GM23338 (cell line): ENCODE results near the gene MGAT3. TPM values are rescaled to one million over a fixed set of nuclear protein-coding genes. Genes with fewer than 3 reads are reported as not detected.

Experiments used
- ATAC-seq: fragments of 200-7000 bp; cut with Tn5 transposase; 3 replicates; pipeline ENCODE4 v1.9.1; 2020
- DNase-seq: peaks from one replicate; pipeline ENCODE4 v3.0.0-alpha.2; 2015; ENCODE audit warnings: low spot score
- H2AFZ ChIP-seq: fragments of 200-600 bp; sonication (generic); 2 replicates; pipeline ENCODE4 v1.8.0; 2016; ENCODE audit warnings: antibody characterized with exemption, mild to moderate bottlenecking, moderate library complexity
- H3F3A ChIP-seq: fragments of 200-600 bp; sonication (generic); replicated peaks from 2 replicates; pipeline ENCODE4 v1.8.0; 2017; ENCODE audit warnings: antibody characterized with exemption, mixed run types, low read depth
- H3K27ac ChIP-seq: fragments of 200-600 bp; sonication (generic); 2 replicates; pipeline ENCODE4 v1.6.1; 2016; ENCODE audit warnings: low read depth
- H3K27me3 ChIP-seq: fragments of 200-600 bp; sonication (generic); 2 replicates; pipeline ENCODE4 v1.8.0; 2016; ENCODE audit warnings: mild to moderate bottlenecking, mixed run types, moderate library complexity; ENCODE audit not compliant: insufficient read depth
- H3K36me3 ChIP-seq: fragments of 200-600 bp; sonication (generic); 2 replicates; pipeline ENCODE4 v1.8.0; 2016; ENCODE audit warnings: mild to moderate bottlenecking; ENCODE audit not compliant: insufficient read depth
- H3K4me1 ChIP-seq: fragments of 200-600 bp; sonication (generic); 2 replicates; pipeline ENCODE4 v1.8.0; 2016; ENCODE audit warnings: mild to moderate bottlenecking, moderate library complexity; ENCODE audit not compliant: insufficient read depth
- H3K4me2 ChIP-seq: fragments of 200-600 bp; sonication (generic); 2 replicates; pipeline ENCODE4 v1.7.1; 2017; ENCODE audit warnings: mixed run types
- H3K4me3 ChIP-seq: fragments of 200-600 bp; sonication (generic); 2 replicates; pipeline ENCODE4 v1.6.1; 2016; ENCODE audit warnings: mixed run types
- H3K79me2 ChIP-seq: fragments of 200-600 bp; sonication (generic); replicated peaks from 2 replicates; pipeline ENCODE4 v1.8.0; 2017; ENCODE audit warnings: mild to moderate bottlenecking; ENCODE audit not compliant: insufficient read depth
- H3K9me2 ChIP-seq: fragments of 200-600 bp; sonication (generic); 2 replicates; pipeline ENCODE4 v1.8.0; 2017; ENCODE audit not compliant: insufficient read depth
- H4K20me1 ChIP-seq: fragments of 200-600 bp; sonication (generic); replicated peaks from 2 replicates; pipeline ENCODE4 v1.8.0; 2017; ENCODE audit warnings: mild to moderate bottlenecking; ENCODE audit not compliant: insufficient read depth
- H3K27ac Mint-ChIP-seq: 2 replicates; pipeline ENCODE4 v1.8.0; 2020; ENCODE audit warnings: inconsistent platforms, mild to moderate bottlenecking, moderate library complexity, mixed read lengths
- H3K27me3 Mint-ChIP-seq: 3 replicates; pipeline ENCODE4 v1.8.0; 2022; ENCODE audit warnings: low read depth, mild to moderate bottlenecking, moderate library complexity, mixed read lengths, inconsistent platforms; ENCODE audit not compliant: insufficient read depth, poor library complexity
- H3K36me3 Mint-ChIP-seq: 3 replicates; pipeline ENCODE4 v1.8.0; 2021; ENCODE audit warnings: low read depth, mild to moderate bottlenecking, inconsistent platforms, moderate library complexity, mixed read lengths
- H3K4me1 Mint-ChIP-seq: 3 replicates; pipeline ENCODE4 v1.8.0; 2020; ENCODE audit warnings: mild to moderate bottlenecking, inconsistent platforms, mixed read lengths
- H3K4me3 Mint-ChIP-seq: 3 replicates; pipeline ENCODE4 v1.8.0; 2021; ENCODE audit warnings: moderate library complexity, mild to moderate bottlenecking, inconsistent platforms, mixed read lengths
- H3K9me3 Mint-ChIP-seq: 3 replicates; pipeline ENCODE4 v1.8.0; 2020; ENCODE audit warnings: moderate library complexity, mild to moderate bottlenecking, inconsistent platforms, mixed read lengths
- ETS1 ChIP-seq: IDR thresholded peaks from 2 replicates; pipeline ENCODE4 v1.6.1; 2016; ENCODE audit warnings: antibody characterized with exemption
- EZH2 ChIP-seq: fragments of 200-600 bp; sonication (generic); IDR thresholded peaks from one replicate; pipeline ENCODE4 v1.8.0; 2017; ENCODE audit warnings: antibody characterized with exemption, mild to moderate bottlenecking, low read depth; ENCODE audit not compliant: unreplicated experiment
- EZH2phosphoT487 ChIP-seq: fragments of 200-600 bp; sonication (generic); IDR thresholded peaks from one replicate; pipeline ENCODE4 v1.8.1; 2018; ENCODE audit warnings: antibody characterized with exemption; ENCODE audit not compliant: unreplicated experiment
- POLR2AphosphoS5 ChIP-seq: IDR thresholded peaks from 2 replicates; pipeline ENCODE4 v1.6.1; 2016; ENCODE audit warnings: antibody characterized with exemption, low read depth
- REST ChIP-seq: IDR thresholded peaks from one replicate; pipeline ENCODE4 v1.6.1; 2018; ENCODE audit warnings: antibody characterized with exemption; ENCODE audit not compliant: unreplicated experiment
- ZNF114 ChIP-seq: fragments of 250-450 bp; sonication (Bioruptor Pico); IDR thresholded peaks from 2 replicates; pipeline ENCODE4 v1.5.0; 2020; ENCODE audit warnings: mild to moderate bottlenecking, moderate library complexity
- ZNF331 ChIP-seq: fragments of 250-450 bp; sonication (Bioruptor Pico); IDR thresholded peaks from 2 replicates; pipeline ENCODE4 v1.5.0; 2020; ENCODE audit warnings: low read depth, mild to moderate bottlenecking, moderate library complexity
- polyA plus RNA-seq: library from polyadenylated mRNA; unstranded; fragments of >200 nt; fragmentation: Nextera tagmentation; extraction: Ambion mirVana; gene quantifications from 2 replicates; pipeline ENCODE4 v1.2.1, GENCODE V29; 2016
- total RNA-seq: library from RNA; depleted of rRNA; stranded (reverse); fragments of >200 nt; shearing (Covaris generic); gene quantifications from 2 replicates; pipeline ENCODE4 v1.2.3, GENCODE V29; 2014
- TF ChIP-seq, protein P1 (sequence below), 2 experiments: fragments of 200-600 bp in 1 of 2; sonication (generic) in 1 of 2; conservative IDR thresholded peaks; 2 replicates each; pipeline versions ENCODE4 v1.5.1 to v1.6.1; 2016 to 2017; ENCODE audit warnings: antibody characterized with exemption in 2 of 2, low read depth in 2 of 2, mild to moderate bottlenecking in 2 of 2, moderate library complexity in 1 of 2

The MGAT3 gene
- total and polyA plus RNA-seq, 2 experiments from 2014 or later = 1.7 to 10.2 TPM

DNA sequence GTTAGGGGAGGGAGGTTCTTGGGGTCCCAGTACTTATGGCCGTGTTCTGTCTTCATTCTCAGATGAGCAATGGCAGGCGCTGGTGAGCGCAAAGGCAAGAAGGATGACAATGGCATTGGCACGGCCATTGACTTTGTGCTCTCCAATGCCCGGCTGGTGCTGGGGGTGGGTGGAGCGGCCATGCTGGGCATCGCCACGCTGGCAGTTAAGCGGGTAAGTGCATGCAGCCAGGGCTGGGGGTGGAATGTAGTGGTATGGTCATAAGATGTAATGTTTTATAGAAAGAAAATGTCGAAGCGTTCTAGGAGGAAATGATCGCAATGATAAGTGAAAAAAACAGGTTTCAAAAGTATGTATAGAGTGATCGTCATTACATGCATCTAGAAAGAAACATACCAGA is 54.4 kb downstream of the MGAT3 start (continued):
- TF ChIP-seq REST (no peak), EZH2 (no peak)
- TF ChIP-seq, protein P1, sequence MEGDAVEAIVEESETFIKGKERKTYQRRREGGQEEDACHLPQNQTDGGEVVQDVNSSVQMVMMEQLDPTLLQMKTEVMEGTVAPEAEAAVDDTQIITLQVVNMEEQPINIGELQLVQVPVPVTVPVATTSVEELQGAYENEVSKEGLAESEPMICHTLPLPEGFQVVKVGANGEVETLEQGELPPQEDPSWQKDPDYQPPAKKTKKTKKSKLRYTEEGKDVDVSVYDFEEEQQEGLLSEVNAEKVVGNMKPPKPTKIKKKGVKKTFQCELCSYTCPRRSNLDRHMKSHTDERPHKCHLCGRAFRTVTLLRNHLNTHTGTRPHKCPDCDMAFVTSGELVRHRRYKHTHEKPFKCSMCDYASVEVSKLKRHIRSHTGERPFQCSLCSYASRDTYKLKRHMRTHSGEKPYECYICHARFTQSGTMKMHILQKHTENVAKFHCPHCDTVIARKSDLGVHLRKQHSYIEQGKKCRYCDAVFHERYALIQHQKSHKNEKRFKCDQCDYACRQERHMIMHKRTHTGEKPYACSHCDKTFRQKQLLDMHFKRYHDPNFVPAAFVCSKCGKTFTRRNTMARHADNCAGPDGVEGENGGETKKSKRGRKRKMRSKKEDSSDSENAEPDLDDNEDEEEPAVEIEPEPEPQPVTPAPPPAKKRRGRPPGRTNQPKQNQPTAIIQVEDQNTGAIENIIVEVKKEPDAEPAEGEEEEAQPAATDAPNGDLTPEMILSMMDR (conservative IDR thresholded peaks at IDR 0.05; ENCODE audit: low read depth in 2 of 2) = no peak

DNA sequence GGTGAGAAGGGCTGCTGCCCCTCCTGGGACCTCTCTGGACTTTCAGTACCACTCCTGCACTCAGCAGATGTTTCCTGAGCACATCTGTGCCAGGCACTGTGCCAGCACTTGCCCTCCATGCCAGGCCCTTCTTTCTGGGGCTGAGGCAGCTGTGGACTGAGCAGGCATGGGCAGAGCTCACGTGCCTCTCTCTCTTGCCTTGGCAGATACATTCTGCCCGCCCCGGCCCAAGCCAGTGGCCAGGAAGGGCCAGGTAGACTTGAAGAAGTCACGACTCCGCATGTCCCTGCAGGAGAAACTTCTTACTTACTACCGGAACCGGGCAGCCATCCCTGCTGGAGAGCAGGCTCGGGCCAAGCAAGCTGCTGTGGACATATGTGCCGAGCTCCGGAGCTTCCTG is 55.2 kb downstream of the MGAT3 start:
- H3K36me3 Mint-ChIP-seq = peaks cover 94% of the 10 kb centered on the region
- peaks cover 82% of the 10 kb centered on the region for H3K27me3 Mint-ChIP-seq
- peaks cover 82% of the 10 kb centered on the region for H4K20me1 ChIP-seq
- no peak for TF ChIP-seq POLR2AphosphoS5
- TF ChIP-seq EZH2phosphoT487 = no peak
- no peak for TF ChIP-seq ETS1
- TF ChIP-seq ZNF114 = no peak
- TF ChIP-seq REST = no peak
- TF ChIP-seq ZNF331 (CRISPR knock-in tag) = no peak

More for the DNA sequence above, 55.2 kb downstream of the MGAT3 start:
- H3K79me2 ChIP-seq = peaks cover 17% of the 10 kb centered on the region
- Mint-ChIP-seq H3K27ac (no peak overlapping the region), H3K4me3 (no peak overlapping the region), H3K9me3 (no peaks in the 10 kb centered on the region; the same call in 2 of the 3 replicates), H3K4me1 (no peaks in the 10 kb centered on the region)
- H3K4me1 ChIP-seq = no peaks in the 10 kb centered on the region; the same call in 1 of the 2 replicates
- no peak overlapping the region for H3K4me3 ChIP-seq
- ATAC-seq (no peak), DNase-seq (no peak)
- H3K36me3 ChIP-seq = peaks cover 57% of the 10 kb centered on the region
- no peak overlapping the region for H3K27ac ChIP-seq
- H3K27me3 ChIP-seq = peaks cover 67% of the 10 kb centered on the region
- no peak overlapping the region for H3K4me2 ChIP-seq
- H3F3A ChIP-seq = peaks cover 25% of the 10 kb centered on the region
- H2AFZ ChIP-seq = no peak overlapping the region
- H3K9me2 ChIP-seq = no peaks in the 10 kb centered on the region
